Measurements from ENCODE around the gene MXRA7. TPM values are rescaled to one million over a fixed set of nuclear protein-coding genes. Genes with fewer than 3 reads are reported as not detected.

The MXRA7 gene
- total and polyA plus RNA-seq, 2 donors (not counting 3 experiments of a cell fraction or from before 2014, with no cell fraction given) = 49.5 to 95.8 TPM

DNA sequence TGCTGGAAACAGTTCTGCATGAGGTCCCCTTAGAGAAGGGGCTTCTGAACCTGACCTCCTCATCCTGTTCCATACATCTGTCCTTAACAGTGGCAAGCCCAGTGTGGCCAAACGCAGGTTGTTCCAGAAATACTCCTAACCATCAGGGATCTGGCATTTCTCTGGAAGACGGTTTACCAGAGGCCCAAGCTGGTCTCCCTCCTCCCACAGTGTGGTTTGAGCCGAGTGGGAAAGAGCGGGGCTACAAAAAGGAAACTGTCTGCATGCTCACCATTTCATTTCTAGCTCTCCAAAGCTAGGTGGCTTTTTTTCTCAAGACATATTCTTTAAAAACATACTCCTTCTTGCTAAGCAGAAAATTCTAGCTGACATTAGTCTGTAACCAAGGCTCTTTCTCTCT is 6.0 kb downstream of the MXRA7 start:
- ChIA-PET POLR2A (no interaction called here), CTCF (interaction anchor here (0.8 to 1.4 kb wide), 2 partner anchors 8 to 22 kb away, joined by 3 to 4 read pairs; partner anchors contain the start of genes JMJD6 and METTL23)
- FAIRE-seq (no peak), DNase-seq (ENCODE audit: low read depth, low spot score) (no peak)
- BruUV-seq (replicated peaks) = no TSS peak
- intact Hi-C loops (cut with micrococcal nuclease) (no loop called here), dilution Hi-C loops (cut with MboI; ENCODE audit: extremely low pct_ligation_motif_present, low sequenced_read_pairs) (no loop called here)
- TF ChIP-seq, protein P1, sequence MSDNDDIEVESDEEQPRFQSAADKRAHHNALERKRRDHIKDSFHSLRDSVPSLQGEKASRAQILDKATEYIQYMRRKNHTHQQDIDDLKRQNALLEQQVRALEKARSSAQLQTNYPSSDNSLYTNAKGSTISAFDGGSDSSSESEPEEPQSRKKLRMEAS (IDR thresholded peaks at IDR 0.05; ENCODE audit: insufficient read depth, insufficient read length) = no peak
- TF ChIP-seq POLR2A (IDR thresholded peaks at IDR 0.05; ENCODE audit: low read depth, low read length) (no peak), EZH2 (IDR thresholded peaks at IDR 0.05; ENCODE audit: borderline replicate concordance, low read depth, low read length, severe bottlenecking) (no peak), JUN (IDR thresholded peaks at IDR 0.05; ENCODE audit: borderline replicate concordance, insufficient read depth, insufficient read length, low read depth) (no peak), GATA2 (IDR thresholded peaks at IDR 0.05; ENCODE audit: insufficient read depth, insufficient read length, low read depth, low read length) (no peak), POLR2AphosphoS5 (IDR thresholded peaks at IDR 0.05; ENCODE audit: insufficient read depth, low read depth, low read length) (no peak), FOS (IDR thresholded peaks at IDR 0.05; ENCODE audit: borderline replicate concordance, insufficient read depth, low read length) (no peak), MYC (IDR thresholded peaks at IDR 0.05; ENCODE audit: low read depth, low read length) (no peak)
- TF ChIP-seq, protein P2, sequence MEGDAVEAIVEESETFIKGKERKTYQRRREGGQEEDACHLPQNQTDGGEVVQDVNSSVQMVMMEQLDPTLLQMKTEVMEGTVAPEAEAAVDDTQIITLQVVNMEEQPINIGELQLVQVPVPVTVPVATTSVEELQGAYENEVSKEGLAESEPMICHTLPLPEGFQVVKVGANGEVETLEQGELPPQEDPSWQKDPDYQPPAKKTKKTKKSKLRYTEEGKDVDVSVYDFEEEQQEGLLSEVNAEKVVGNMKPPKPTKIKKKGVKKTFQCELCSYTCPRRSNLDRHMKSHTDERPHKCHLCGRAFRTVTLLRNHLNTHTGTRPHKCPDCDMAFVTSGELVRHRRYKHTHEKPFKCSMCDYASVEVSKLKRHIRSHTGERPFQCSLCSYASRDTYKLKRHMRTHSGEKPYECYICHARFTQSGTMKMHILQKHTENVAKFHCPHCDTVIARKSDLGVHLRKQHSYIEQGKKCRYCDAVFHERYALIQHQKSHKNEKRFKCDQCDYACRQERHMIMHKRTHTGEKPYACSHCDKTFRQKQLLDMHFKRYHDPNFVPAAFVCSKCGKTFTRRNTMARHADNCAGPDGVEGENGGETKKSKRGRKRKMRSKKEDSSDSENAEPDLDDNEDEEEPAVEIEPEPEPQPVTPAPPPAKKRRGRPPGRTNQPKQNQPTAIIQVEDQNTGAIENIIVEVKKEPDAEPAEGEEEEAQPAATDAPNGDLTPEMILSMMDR (IDR thresholded peaks at IDR 0.05; ENCODE audit: extremely low read depth in 1 of 2, insufficient read depth in 1 of 2, low read depth in 1 of 2, low read length in 2 of 2) = no peak
- Histone ChIP-seq H3K9ac (replicated peaks; ENCODE audit: extremely low read depth, insufficient read depth, low read length) (no peak overlapping the region), H3K9me1 (replicated peaks; ENCODE audit: control insufficient read depth, extremely low read depth, insufficient read depth, low read length) (no peaks in the 10 kb centered on the region), H2AFZ (ENCODE audit: low read depth, low read length) (no peak overlapping the region), H3K27ac (ENCODE audit: insufficient read depth, low read depth, low read length) (no peak overlapping the region), H3K36me3 (ENCODE audit: control insufficient read depth in 2 of 2, extremely low read depth in 1 of 2, insufficient read depth in 2 of 2, low read length in 2 of 2) (no peaks in the 10 kb centered on the region), H4K20me1 (replicated peaks; ENCODE audit: control insufficient read depth, extremely low read depth, insufficient read depth, low read length) (no peaks in the 10 kb centered on the region), H3K4me1 (ENCODE audit: control insufficient read depth, extremely low read depth, insufficient read depth, low read length) (peaks cover 21% of the 10 kb centered on the region), H3K27me3 (ENCODE audit: control insufficient read depth in 2 of 2, insufficient read depth in 2 of 2, low read length in 2 of 2) (no peaks in the 10 kb centered on the region), H3K9me3 (replicated peaks; ENCODE audit: control insufficient read depth, insufficient read depth, low read length) (no peaks in the 10 kb centered on the region), H3K4me2 (ENCODE audit: insufficient read depth, low read length) (no peak overlapping the region), H3K4me3 (replicated peaks in 1 of 3; ENCODE audit: insufficient read depth in 1 of 3, low read depth in 1 of 3, low read length in 3 of 3) (no peak overlapping the region), H3K79me2 (ENCODE audit: control insufficient read depth, insufficient read depth, low read length) (peaks cover 78% of the 10 kb centered on the region)
